ENCODE measurements around the gene ITGA6.
A peak's percentile ranks its signal among the peaks of the same experiment; 100 is the strongest.

Gene ITGA6

DNA sequence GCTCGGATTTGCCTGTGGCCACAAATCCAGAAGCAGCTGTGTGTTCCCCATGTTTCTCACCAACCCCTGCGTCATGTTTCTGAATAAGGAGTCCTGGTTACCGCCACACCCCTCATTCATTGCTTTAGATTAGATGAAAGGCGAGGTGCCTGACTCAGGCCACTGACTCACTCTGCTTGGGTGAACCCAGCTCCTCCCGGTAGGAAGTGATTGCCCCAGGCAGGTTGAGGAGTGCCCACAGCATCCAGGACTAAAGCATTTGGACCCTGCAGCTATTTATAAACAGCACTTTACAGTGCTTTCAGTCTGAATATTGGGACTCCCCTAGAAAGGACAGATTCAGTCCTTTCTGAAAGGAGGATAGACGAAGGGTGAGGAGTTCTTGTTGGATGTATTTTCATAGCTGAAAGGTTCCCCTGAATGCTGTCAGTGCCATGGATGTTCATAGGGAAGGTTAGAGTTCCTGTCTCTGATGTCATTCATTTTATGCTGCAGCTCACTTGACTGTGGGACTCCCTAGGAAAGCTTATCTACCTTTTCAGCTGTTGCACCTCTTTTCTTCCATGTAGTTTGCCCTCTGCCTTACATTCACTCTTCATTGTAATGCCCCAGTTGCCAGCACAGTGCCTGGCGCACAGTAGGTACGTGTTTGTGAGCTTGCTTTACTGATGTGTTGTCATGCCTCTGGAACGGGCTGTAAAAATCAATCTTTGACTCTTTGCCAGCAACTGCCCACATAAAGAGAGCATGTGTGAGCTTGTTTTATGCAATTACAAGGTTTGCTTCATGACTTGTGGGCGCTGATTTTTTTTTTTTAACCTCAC lies 14.9 kb downstream of the ITGA6 start:
- no peak for DNase-seq (ENCODE audit: low spot score)

- DNase-seq (ENCODE audit: low spot score): no peak
These were observed 18.5 kb downstream of the ITGA6 start for GRCh38 chr2:172445851-172446250.

DNA sequence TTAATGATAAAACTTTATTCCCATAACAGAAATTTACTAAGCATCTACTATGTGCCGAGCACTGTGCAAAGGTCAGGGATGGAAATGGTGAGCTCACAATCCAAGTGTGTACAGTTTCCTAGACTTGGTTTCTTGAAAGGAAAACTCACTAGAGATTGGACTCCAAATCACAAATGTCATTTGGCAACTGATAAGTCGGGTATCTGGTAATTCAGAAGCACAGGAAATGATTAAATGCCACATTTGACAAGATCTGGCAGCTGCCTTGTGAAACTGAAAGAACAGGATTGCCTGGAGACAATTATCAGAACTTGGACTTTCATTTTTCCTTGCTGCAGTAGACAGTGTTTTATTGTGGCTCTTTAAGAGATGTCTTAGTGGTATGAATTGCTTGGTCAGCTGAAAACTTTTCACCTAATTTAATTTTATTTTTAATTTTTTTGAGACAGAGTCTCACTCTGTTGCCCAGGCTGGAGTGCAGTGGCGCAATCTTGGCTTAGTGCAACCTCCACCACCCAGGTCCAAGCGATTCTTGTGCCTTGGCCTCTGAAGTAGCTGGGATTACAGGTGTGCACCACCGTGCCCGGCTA lies 19.2 kb downstream of the ITGA6 start:
- no peak for DNase-seq (ENCODE audit: low spot score)

DNA sequence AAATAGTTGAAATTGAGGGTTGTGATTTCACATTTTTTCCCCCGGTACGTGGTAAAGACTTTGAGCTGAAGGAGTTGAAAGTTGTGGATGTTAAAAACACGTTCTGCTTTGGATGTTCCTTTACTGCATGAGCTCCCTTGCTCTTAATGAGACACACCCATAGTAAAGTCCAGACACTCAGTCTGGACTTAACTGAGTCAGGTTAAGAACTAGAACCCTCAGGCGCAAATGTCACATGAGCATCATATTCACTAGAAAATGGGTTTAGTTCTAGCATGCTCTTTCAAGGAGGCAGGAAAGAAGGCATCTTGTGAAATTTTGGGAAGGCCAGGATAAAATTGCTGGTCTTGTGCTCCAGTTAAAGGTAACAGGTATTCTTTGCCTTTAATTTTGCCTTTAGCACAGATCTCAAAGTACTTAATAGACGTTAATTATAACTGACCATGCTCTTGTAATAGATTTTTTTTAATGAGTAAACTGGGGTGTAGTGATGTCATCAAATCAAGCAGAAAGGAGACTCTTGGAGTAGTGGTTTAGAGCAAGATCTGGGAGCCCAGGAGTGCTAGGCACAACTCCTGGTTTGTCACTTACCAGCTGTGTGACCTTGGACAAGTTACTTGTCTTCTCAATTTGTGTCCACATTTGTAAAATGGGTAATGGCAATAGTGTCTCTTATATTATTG lies 20.6 kb downstream of the ITGA6 start:
- no peak for DNase-seq (ENCODE audit: low spot score)

GRCh38 chr2:172448544-172449267 lies 21.3 kb downstream of the ITGA6 start:
- DNase-seq (ENCODE audit: low spot score): no peak

DNA sequence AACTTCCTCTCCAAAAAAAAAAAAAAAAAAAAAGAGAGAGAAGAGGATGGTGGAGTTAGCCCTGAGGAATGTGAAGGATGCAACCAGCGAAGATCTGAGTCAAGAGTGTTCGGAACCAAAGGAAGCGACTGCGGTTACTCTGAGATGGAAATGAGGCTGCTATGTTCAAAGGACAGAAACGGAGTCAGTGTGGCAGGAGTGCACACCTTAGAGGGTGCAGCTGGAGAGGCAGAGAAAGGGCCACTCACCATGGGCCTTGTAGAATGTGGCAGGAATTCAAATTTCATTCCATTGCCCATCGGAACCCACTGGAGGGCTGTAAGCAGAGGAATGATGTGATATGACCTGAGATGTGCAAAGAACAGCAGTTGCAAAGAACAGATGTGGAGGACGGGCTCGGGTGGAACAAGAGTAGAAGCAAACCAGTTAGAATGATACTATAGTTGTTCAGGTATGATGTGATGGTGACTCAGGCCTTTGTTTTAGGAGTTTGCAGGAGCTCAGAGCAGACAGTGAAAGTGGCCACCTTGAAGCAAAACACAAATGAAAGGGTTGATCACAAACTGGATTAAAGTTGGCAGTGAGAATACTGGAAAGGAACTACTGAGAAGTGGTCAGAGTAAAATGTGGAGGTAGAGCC lies 22.6 kb downstream of the ITGA6 start:
- DNase-seq (ENCODE audit: low spot score): no peak

- no peak for DNase-seq (ENCODE audit: low spot score)
These were observed 24.5 kb downstream of the ITGA6 start for GRCh38 chr2:172451923-172452322.

DNA sequence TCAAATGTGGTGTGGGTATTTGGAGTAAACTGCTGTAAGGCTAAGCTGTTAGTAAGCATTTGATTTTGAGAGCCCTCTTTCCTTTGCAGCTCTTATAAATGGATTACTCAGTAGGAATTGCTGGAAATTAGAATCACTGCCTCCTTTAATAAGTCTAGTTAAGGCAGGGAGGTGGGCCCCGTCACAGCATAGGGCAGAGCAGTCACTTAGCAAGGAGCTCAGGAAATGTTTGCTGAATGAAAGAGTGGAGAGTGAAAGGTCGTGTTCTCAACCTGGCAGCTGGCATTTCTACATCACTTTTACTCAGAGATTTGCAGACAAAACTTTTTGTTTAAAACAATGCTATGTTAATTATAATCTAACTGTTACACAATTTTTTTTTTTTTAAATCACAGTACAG lies 25.5 kb downstream of the ITGA6 start:
- DNase-seq (ENCODE audit: low spot score): no peak

- DNase-seq (ENCODE audit: low spot score): no peak
These were observed 27.2 kb downstream of the ITGA6 start for GRCh38 chr2:172454404-172455120.

DNA sequence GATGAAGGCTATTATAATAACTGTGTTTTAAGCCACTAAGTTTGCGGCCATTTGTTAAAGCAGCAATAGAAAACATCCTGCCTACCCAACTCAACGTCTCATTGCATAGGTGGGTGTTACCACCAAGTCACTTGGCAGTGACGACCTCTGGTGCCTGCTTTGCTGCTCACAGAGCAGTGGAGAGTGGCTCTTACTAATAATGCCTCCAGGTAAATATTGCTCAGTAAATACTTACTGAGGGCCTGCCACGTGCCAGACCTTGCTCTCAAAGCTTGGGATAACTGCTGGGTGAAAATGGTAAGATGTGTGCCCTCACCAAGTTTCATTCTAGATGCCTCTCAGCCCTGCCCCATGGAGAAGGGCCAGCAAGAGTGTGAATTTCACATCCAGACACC lies 27.7 kb downstream of the ITGA6 start:
- no peak for DNase-seq (ENCODE audit: low spot score)

- DNase-seq (ENCODE audit: low spot score): no peak
These were observed 28.6 kb downstream of the ITGA6 start for GRCh38 chr2:172456002-172456401.

DNA sequence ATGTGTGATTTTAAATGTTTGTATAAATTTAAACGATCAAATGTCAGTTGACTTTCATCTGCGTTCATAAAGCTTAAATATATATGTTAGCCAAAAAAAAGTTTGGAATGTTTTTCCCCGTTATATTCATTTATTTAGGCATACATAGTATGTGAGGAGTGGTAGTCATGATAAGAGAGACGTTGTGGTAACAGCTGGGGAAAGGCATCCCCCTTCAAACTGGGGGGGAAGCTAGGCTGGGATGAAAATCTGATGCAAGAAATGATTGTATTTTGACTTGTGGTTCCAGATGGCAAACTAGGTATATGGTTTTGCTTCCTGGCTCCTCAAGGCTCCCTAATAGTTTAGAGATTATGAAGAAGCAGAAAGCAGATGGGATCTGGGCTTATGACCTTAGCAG lies 30.1 kb downstream of the ITGA6 start:
- no peak for DNase-seq (ENCODE audit: low spot score)

DNA sequence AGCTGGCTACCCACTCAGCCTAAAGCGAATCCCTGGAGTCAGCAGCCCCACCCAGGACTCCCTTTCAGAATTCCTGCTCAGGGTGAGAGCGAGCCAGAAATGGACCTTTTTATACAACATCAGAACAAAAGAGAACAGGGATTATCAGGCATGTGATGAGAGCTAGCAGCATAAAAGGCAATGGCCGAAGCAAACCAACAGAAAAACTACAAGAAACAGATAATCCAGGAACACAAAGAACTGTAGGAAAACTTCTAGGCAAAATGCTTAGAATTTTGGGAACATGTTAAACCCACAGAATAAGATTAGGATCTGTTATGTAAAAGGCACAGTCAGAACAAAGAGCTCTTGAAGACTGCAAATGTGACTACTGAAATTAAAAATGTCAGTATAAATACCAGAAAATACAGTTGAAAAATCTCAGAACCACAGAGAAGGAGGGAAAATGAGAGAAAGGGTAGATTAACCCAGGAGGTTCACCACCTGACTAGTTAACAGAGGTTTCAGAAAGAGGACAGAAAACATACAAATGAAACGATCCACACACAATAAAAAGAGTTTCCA lies 31.3 kb downstream of the ITGA6 start:
- DNase-seq (ENCODE audit: low spot score): no peak

GRCh38 chr2:172460780-172461201 lies 33.4 kb downstream of the ITGA6 start:
- DNase-seq (ENCODE audit: low spot score): no peak

DNA sequence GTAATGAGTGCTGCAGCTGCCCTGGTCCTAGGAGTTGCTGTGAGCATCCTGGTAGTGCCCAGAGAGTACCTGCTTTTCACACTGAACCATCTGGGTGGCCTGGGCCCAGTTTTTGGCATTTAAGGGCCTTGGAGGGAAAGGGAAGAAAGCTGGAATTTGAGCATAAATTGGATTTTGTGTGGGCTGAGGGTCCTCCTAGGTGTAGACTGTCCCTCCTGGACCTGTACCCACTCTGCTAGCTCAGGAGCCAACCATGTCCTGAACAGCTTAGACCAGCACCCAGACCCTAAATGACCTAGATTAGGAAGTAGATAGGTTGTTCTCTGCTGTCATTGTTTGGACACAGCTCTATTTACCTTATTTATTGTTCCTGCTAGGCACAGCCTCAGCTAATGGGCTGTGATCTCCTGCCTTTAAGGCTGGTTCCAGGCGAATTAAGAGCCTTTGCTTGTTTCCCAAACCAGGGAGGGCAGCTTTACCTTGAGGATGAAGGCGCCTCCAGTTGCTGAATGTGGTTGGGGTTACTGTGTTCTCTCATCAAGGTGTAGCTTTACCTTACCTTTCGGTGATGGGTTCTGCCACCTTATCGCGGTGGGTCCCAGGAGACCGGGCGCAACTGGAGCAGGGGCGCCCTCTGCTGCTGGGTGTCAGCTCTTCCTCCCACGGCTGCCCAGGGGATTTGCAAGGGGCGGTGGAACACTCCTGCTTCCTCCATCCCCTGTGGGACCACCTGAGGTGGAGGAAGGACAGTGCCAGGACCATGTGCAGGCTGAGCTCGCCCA lies 34.4 kb downstream of the ITGA6 start:
- peak; percentile 34 for DNase-seq (ENCODE audit: low spot score)

- DNase-seq (ENCODE audit: low spot score): no peak
These were observed 35.0 kb downstream of the ITGA6 start for GRCh38 chr2:172462373-172462848.

- DNase-seq (ENCODE audit: low spot score): no peak
These were observed 35.5 kb downstream of the ITGA6 start for GRCh38 chr2:172462849-172463381.

GRCh38 chr2:172464400-172465129 lies 37.2 kb downstream of the ITGA6 start:
- no peak for DNase-seq (ENCODE audit: low spot score)
